HG02885 (cell line): ENCODE results near the gene FEM1A.
"Not testable (repeated sequence)": the region's sequence is repeated elsewhere in the genome, so short reads cannot be mapped to it uniquely, and the experiment has no call there.

Source experiments
- ATAC-seq: cut with Tn5 transposase; IDR thresholded peaks from one replicate; pipeline ENCODE4 v1.9.1; 2021; ENCODE audit warnings: mild to moderate bottlenecking; ENCODE audit not compliant: unreplicated experiment, poor library complexity

FEM1A gene

DNA sequence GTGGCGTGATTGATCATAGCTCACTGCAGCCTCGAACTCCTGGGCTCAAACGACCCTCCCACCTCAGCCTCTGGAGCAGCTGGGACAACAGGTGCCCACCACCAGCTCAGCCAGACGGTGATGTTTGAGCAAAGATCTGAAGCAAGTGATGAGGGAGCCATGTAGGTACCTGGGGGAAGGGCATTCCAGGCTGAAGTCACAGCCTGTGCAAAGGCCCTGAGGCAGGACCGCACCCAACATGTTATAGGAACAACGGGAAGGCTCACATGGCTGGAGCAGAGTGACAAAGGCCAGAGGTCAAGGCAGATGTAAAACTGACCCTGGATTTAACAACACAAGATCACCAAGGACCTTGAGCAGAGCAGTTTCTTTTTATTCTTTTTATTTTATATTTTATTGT, 14.8 kb downstream of the FEM1A start:
- ATAC-seq = no peak

- no peak for ATAC-seq
These were observed 15.7 kb downstream of the FEM1A start for GRCh38 chr19:4807188-4807587.

GRCh38 chr19:4811328-4812131, 20.0 kb downstream of the FEM1A start:
- ATAC-seq = no peak

GRCh38 chr19:4814625-4815425, 23.3 kb downstream of the FEM1A start:
- ATAC-seq = no peak

GRCh38 chr19:4815426-4816201, 24.1 kb downstream of the FEM1A start:
- ATAC-seq = no peak

DNA sequence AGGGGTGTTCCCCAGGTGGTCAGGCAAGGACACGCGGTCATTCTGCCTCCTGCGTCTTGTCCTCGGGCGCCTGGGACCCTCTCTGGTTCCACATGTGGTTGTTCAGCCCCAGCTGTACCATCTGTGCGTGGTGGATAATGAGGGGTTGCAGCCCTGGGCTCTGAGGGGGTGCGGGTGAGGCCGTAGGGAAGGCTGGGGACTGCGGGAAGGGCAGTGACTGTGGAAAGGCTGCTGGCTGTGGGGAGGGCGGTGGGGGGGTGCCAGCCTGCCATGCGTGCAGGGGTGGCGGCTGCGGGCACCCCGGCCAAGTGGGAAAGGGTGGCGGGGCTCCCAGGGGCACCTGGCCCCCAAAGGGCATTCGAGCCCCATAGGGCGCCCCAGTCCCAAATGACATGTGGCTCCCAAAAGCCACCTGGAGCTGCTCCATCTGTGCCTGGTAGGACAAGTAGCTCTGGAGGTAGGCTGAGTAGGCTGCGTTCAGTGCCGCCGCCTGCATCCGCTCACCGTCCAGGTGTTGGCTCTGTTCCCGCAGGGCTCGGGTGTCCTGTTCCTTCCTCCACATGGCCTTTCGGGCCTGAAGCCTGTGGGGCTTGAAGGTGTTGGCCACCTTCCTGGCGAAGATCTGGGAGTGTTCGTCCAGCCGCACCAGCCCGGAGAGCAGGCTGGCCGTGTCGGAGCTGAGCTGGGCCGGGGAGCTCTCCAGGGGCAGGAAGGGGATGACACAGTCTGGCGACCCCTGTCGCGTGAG, 24.8 kb downstream of the FEM1A start:
- ATAC-seq = no peak

- ATAC-seq = no peak
These were observed 25.4 kb downstream of the FEM1A start for GRCh38 chr19:4816950-4817278.

- no peak for ATAC-seq
These were observed 26.1 kb downstream of the FEM1A start for GRCh38 chr19:4817467-4818277.

DNA sequence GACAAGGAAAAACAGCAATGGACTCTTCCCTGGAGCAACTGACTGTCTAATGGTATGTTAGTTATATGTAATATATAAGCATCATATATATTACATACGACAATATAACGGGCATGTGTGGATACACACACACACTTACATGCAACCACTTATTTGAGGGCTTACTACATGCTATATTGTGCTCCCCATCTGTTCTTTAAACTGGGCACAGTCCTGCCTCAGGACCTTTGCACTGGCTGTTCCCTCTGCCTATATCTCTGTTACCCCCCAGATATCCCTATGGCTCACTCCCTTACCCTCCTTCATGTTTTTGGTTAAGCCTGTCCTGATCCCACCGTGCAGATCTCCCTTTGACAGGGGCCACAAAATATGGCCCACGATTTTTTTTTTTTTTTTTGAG, 29.7 kb downstream of the FEM1A start:
- no peak for ATAC-seq

DNA sequence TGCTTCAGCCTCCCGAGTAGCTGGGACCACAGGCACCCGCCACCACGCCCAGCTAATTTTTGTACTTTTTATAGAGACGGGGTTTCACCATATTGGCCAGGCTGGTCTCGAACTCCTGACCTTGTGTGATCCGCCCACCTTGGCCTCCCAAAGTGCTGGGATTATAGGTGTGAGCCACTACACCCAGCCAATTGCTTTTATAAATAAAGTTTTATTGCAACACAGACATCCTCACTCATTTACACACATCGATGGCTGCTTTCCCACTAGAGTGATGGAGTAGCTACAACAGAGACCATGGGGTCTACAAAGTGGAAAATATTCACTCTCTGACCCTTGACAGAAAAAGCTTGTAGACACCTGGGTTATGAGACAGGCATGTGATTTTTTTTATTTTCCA, 30.8 kb downstream of the FEM1A start:
- not testable (repeated sequence) for ATAC-seq

GRCh38 chr19:4823577-4823976, 32.0 kb downstream of the FEM1A start:
- ATAC-seq = no peak

- ATAC-seq = no peak
These were observed 37.6 kb downstream of the FEM1A start for GRCh38 chr19:4829001-4829712.

- ATAC-seq = no peak
These were observed 38.8 kb downstream of the FEM1A start for GRCh38 chr19:4830332-4830731.

DNA sequence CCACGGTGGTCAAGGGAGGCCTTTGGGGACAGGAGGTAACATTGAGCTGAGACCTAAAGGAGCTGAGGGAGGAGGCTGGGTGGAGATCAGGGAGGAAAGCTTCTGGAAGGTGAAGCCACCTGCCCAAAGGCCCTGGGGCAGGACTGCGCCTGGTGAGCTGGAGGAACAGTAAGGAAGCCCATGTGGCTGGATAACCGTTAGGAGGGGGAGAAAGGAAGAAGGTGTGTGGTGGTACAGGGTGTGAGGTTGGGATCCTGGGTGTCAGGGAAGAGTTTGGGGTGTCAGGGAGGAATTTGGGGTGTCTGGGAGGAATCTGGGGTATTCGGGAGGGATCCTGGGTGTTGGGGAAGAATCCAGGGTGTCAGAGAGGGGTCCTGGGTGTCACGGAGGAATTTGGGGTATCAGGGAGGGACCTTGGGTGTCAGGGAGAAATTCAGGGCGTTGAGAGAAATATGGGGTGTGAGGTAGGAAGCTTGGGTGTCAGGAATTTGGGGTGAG, 39.3 kb downstream of the FEM1A start:
- ATAC-seq = no peak

DNA sequence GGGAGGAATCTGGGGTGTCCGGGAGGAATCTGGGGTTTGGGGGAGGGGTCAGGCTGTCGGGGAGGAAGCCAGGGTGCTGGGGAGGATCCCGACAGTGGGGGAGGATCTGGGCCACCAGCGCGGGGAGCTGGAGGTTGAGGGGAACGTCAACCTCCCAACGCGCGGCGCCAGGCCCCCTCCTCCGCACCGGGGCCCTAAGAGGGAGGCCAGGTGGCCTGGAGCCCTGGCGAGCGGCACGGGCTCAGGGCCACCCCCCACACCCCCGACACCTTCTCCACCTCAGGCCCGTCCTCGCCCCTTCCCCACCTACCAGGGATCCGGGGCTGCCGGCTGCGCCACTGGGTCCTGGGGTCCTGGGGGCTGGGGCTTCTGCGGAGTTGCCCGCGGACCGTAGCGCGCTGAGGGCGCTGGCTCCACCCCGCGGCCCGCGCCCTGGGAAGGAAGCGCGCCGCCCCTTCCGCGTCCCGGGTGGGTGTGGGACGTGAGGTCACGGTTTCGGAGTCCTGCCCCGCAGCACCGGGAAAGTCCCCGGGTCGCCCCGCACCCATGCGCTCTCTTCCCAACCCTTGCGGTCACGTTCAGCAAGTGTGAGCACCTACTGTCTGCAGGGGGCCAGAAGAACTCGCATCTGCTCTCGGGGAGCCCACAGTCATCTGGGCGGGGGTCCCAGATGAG, 39.9 kb downstream of the FEM1A start, which contains the start of gene TICAM1:
Gene TICAM1 (minus strand): TSS at position 409 of the 675 bp plus-strand sequence. CDS start 13,335 bp downstream, outside the sequence.
- peak; percentile 78 for ATAC-seq

GRCh38 chr19:4831979-4832340, 40.4 kb downstream of the FEM1A start:
- not testable (repeated sequence) for ATAC-seq

DNA sequence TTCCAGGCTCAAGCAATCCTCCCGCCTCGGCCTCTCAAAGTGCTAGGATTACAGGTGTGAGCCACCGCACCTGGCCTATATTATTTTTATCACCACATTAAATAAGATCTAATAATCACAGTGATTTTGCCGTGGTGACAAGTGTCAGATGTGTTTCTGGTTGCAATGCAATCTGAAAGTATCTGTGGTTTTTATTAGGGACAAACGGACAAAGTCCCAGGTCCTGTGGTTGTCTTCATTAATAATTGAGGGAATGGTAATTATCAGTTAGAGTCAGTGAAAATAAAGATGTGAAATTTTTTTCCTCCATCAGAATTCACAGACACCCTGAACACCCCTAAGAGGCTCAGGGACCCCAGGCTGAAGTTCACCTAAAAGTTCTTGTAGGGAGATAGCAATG, 41.2 kb downstream of the FEM1A start:
- ATAC-seq = no peak

DNA sequence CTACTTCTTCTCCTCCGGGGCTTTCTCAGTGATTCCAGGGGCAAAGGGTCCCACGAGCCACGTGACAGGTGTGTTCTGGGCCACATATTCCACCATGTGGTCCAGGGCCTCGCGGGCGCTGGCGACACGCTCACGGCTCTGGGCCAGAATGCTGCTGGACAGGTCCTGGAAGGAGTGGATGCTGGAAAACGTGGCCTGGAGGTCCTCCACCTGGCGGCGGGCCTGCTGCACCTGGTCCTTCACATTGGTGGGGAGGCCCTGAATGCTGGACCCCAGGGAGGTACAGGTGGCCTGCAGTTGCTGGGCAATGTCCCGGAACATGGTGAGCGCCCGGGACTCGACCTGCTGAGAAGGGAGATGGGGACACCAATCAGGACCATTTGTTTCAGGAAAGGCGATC, 47.7 kb downstream of the FEM1A start:
- no peak for ATAC-seq
